Transverse colon (tissue), 4 donors: ENCODE data around the gene DSCAM.

Experiments
- POLR2AphosphoS5 ChIP-seq, 3 donors: sonication (generic); formaldehyde crosslinking; IDR thresholded peaks; one replicate each; pipeline ENCODE4 v1.6.1; 2016; ENCODE audit warnings: antibody characterized with exemption in 3 of 3
- TF ChIP-seq, protein P1 (sequence below), 5 experiments: fragments of 200-600 bp in 3 of 5; fragments of 450-650 bp in 2 of 5; sonication (generic) in 3 of 5; IDR thresholded peaks; 1 replicate in 2 of 5; 2 replicates in 3 of 5; pipeline ENCODE4 v1.5.1; 2016 to 2017; ENCODE audit warnings: antibody characterized with exemption in 5 of 5, inconsistent platforms in 3 of 5, mild to moderate bottlenecking in 2 of 5, moderate library complexity in 1 of 5

GRCh38 chr21:40587736-40588346 is 259.1 kb downstream of the DSCAM start:
- TF ChIP-seq, protein P1, sequence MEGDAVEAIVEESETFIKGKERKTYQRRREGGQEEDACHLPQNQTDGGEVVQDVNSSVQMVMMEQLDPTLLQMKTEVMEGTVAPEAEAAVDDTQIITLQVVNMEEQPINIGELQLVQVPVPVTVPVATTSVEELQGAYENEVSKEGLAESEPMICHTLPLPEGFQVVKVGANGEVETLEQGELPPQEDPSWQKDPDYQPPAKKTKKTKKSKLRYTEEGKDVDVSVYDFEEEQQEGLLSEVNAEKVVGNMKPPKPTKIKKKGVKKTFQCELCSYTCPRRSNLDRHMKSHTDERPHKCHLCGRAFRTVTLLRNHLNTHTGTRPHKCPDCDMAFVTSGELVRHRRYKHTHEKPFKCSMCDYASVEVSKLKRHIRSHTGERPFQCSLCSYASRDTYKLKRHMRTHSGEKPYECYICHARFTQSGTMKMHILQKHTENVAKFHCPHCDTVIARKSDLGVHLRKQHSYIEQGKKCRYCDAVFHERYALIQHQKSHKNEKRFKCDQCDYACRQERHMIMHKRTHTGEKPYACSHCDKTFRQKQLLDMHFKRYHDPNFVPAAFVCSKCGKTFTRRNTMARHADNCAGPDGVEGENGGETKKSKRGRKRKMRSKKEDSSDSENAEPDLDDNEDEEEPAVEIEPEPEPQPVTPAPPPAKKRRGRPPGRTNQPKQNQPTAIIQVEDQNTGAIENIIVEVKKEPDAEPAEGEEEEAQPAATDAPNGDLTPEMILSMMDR (IDR thresholded peaks at IDR 0.05), result no peak
- no peak for TF ChIP-seq POLR2AphosphoS5 (IDR thresholded peaks at IDR 0.05)
